NCI-H2196 (cell line): Measurements from ENCODE around the gene ACP6.
"Not testable (repeated sequence)": the region's sequence is repeated elsewhere in the genome, so short reads cannot be mapped to it uniquely, and the experiment has no call there.

Experiments
- DNase-seq: peaks from one replicate; lab custom pipeline; 2025; ENCODE audit not compliant: unreplicated experiment; lab: John Stamatoyannopoulos, UW

Gene ACP6

DNA sequence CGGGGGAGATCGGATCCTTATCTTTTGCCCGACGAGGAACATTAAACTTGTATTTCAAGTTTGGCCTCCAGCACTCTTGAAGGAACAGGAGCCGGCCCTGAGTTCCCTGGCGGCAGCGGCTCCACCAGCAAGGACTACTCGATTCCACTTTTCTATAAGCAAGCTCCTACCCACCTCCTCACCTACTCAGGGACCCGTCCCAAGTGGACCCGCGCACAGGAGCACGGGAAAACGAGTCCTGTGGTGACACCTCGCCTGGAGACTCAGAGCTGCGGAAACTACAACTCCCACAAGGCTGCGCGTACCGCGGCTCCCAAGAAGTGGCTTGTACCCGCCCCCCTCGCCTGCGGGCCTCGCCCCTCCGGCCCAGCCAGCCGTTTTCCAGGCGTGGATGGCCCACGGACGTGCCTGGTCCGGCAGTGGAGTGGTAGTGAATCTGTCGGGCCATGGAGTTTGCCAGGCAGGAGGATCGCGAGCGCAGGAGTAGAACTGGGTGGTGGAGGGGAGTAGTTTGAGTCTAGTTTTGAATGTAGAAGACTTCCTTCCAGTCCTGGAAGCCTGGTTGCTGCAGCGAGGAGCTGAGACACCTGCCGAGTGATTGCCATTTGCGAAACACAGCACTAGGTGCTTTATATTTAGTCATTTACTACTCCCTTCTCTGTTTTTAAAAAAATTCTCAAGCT, at the start of gene ACP6:
Gene ACP6 (minus strand): TSS at position 206 of the 683 bp plus-strand sequence. CDS start 476 bp downstream, outside the sequence.
- peak; percentile 94 for DNase-seq

DNA sequence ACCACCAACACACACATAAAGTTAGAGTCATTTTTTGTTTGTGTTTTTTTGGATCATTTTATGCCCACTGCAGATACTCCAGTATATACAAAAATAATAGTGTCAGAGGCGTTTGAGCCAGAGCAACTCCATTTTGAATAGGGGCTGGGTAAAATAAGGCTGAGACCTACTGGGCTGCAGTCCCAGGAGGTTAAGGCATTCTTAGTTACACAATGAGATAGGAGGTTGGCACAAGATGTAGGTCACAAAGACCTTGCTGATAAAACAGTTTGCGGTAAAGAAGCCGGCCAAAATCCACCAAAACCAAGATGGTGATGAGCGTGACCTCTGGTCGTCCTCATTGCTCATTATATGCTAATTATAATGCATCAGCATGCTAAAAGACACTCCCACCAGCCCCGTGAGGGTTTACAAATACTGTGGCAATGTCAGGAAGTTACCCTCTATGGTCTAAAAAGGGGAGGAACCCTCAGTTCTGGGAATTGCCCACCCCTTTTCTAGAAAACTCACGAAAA, 49.4 kb upstream of the ACP6 start:
- DNase-seq: no peak

DNA sequence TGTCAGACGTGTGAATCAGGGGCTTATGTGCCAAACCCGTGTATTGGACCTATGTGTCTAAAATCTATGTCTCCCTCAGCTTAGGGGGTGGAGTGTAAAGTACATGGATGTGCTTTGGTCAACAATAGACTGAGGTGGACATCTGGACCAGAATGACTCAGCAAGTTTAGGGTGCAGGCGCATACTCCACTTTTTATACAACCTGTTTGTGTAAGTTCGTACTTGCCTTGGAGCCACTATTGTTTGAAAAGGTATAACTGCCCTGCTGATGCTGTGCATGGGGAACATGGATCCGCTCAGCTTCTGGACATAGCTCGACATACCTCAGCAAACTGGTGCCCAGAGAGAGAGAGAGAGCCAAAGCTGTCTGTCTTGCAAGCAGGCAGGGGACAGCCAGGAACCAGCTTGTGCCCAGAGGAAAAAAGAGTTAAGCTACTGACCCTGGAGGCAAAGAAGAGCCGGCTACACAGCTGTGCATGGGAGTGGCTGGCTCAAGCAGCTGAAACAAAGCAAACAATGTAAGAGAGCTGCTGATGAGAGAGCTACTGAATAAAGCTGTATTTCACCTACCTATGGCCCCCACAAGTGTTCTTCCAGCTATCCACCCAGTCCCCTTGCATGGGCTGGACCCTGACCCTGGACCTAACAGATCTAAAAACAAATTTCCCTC, 48.8 kb upstream of the ACP6 start:
- DNase-seq: no peak

DNA sequence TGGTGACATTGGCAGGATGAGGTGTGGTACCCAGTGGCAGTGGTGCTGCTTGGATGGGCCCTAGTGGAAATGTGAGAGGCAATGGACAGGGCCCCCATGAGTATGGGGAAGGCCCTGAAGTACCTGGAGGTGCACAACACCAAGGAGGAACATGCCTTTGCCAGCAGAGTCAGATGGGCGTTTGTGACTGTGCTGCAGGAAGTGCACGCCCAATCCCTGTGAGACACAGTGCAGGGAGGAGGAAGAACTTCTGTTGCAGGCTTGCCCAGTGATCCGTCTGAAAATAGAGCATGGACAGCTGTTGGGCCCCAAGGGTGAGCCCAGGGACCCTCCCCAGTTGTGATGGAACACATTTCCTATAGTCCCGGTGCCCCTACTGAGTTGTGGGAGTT, 47.4 kb upstream of the ACP6 start:
- DNase-seq: no peak

DNA sequence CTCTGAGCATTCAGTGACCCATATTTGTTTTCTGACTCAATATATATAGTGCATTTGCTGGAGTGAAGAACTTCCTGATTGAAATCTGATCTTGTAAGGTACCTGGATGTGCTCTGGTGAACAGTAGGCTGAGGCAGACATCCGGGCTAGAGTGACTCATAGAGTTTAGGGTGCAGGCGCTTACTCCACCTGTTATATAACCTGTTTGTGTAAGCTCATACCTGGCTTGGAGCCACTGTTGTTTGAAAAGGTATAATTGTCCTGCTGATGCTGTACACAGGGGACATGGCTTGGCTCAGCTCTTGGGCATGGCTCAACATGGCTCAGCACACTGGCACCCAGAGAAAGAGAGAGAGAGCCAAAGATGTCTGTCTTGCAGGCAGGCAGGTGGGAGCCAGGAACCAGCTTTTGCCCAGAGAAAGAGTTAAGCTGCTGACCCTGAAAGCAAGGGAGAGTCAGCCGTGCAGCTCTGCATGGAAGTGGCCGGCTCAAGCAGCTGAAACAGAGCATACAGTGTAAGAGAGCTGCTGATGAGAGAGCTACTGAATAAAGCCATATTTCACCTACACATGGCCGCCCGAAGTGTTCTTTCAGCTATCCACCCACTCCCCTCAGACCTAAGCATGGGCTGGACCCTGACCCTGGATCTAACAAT, 46.9 kb upstream of the ACP6 start:
- DNase-seq: no peak

DNA sequence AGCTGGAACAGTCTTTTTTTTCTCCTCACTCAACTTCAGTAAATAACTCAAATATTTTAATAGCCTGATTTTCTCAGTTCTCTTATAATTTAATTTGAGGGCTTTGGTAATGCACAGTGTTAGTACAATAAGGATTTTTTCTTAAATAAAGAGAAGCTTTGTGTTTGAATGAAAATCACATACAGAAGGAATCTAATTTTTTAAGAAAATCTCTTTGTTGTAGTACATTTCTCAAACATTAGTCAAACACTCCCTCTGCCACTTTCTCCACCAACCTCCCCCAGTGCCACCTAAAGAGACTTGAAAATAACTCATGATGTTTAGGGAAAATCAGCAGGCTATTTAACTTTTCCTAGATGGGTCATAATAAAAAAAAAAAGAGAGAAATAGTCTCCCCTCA, 42.3 kb upstream of the ACP6 start:
- DNase-seq: no peak

DNA sequence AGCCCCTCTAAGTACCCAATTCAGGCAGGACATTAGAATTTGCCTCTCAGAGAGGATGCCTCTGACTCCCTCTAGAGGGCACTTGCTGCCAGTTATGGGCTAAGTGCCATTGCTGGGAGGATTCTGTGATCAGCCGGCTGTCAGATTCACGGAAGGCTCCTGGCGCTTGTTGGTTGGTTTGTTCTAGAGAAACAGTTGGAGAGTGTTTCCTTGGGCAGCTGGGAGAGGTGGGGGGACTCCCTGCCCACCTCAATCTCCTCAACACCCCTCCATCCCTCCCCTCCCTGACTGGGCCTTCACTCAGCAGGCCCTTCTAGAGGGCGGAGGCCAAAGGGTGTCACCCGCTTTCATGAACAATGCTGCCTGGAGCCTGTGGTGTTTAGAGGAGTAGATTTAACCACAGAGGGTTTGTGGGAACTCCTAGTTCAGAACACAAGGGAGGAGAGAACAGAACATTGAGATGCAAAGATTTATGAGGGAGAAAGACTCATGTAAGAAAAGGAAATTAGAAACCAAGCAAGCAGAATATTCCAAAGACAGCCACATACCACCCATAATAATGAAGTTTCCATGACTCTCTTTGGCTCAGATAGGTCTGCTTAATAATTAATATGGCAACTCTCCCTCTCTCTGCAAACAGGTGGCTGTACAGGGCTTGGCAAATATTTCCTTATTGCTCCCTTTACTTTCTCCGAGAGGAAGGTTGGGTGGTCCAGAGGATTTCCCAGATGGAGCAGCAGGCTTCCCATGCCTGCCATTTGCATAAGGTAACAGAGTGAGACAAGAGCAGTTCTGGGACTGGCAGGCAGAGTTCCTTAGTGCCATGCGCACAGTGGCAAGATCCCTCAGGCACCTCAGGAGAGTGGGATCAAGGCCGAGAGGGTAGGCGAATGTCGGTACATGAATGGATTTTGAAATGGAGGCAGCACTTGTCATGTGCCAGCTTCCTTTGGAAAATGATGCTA, 30.0 kb upstream of the ACP6 start:
- DNase-seq: peak; percentile 61

DNA sequence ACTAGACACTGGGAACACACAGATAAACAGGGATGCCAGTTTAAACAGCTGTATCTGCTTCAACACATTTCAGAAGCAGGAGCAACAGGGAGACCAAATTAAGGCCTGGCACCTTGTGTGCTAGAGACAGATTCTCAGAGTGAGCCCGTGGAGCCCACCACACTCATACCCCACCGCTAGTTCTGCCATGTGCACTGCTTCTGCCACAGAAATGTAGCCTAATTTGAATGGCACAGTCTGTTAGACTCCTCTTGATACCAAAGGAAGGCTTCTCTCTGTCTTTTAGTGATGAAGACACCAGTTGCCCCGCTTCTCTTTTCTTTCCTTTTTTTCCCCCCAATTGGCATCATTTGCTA, 29.3 kb upstream of the ACP6 start:
- DNase-seq: no peak

DNA sequence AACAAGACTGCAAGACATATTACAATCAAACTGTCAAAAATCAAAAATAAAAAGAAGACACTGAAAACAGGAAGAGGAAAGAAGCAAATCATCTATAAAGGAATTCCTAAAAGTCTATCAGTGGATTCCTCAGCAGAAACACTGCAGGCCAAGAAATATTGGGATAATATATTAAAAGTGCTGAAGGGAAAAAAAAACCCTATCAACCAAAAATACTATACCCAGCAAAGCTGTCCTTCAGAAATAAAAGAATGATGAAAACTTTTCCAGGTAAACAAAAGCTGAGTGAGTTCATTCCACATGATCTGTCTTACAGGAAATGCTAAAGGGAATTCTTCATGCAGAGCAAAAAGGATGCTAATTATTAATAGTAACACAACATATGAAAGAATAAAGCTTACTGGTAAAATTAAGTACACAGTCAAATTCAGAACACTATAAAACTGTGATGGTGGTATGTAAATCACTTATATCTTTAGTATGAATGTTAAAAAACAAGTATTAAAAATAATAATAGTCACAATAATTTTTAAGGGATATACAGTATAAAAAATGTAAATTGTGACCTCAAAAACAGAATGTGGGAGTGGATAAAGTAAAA, 12.9 kb upstream of the ACP6 start:
- no peak for DNase-seq

DNA sequence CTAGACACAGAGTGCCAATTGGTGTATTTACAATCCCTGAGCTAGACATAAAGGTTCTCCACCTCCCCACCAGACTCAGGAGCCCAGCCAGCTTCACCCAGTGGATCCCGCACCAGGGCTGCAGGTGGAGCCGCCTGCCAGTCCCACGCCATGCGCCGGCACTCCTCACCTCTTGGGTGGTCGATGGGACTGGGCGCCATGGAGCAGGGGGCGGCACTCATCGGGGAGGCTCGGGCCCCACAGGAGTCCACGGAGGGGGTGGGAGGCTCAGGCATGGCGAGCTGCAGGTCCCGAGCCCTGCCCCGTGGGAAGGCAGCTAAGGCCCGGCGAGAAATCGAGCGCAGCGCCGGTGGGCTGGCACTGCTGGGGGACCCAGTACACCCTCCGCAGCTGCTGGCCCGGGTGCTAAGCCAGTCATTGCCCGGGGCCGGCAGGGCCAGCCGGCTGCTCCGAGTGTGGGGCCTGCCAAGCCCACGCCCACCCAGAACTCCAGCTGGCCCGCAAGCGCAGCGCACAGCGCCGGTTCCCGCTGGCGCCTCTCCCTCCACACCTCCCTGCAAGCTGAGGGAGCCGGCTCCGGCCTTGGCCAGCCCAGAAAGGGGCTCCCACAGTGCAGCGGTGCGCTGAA, 10.4 kb upstream of the ACP6 start:
- not testable (repeated sequence) for DNase-seq

DNA sequence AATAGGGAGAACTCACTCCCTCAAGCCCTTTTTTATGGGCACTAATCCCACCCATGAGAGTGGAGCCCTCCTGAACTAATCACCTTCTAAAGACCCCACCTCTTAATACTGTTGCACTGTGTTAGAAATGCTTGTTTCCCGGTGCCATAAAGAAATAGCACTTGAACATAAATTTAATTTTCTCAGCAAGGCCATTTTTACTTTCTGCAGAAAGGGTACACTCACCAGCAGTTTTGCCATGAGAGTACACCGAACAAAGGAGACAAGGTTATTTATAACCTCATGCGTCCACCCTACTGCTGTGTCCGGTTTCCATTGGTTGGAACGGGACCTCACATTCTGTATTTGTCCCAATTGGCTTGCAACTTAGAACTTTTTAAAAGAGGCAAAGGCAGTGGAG, 7.4 kb upstream of the ACP6 start:
- DNase-seq: not testable (repeated sequence)

DNA sequence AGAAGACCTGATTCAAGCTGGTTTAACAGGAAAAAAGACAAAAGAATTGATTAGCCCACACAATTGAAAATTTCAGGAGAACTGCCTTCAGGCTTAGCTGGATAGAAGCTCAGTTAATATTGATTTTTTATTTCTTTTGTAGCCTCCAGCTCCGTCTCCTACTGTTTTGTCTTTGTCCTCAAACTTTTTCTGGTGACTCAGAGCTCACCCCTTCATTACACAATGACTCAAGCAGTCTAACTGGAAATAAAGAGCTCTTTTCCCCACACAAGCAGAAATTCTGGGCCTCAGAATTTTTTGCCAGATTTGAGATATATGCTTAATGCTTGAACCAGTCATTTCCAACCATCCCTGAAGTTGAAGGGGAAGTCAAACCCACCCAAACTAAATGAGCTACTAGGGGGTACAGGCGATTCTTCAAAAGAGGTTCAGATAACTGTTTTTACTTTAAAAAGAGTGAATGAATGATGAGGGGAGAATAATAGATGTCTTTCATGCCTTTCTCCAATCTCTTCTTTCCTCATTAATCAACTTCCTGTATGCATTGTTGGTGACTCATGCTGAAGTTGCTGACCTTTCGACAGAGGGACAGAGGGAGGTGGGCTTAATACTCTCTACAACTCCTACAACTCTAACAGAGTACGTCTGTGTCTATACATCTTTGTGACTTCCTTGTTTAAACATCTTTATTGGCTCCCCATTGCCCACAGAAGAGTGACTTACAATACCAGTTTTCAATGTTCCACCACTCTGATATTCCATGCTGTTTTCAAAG, 6.2 kb upstream of the ACP6 start:
- no peak for DNase-seq

DNA sequence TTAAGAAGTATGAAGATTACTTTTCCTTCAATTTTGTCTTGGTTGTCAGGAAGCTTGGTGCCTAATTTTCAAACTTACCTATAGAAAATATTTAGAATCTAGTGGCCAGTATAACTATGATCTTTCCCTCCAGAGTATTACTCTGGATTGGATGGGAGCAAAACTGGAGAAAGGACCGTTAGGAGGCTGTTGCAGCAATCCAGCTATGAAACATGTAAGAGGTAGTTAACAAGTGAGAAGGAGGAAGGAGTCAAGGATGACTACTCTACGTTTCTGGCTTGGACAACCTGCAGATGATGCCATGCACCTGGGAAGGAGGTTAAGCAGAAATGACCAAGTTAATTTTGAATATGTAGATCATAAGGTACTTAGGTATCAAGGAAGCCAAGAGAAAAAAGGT, 3.5 kb upstream of the ACP6 start:
- DNase-seq: no peak

DNA sequence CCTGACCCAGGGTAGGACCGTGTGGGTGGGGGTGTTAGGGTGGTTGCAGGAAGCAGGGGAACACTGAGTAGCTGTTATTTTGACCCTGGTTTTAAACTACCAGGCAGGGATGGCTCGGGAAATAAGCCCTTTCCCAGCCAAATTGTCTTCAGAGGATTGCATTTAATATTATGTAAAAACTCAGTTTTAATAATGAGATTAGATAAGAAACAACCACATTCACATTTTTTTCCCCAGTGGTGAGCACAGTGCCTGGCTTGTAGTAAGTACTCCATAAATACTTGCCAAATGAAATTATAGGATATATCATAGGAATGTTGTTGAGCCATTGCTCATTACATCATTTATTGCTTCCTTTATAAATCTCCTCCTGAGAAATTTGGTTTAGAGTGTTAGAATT, 3.1 kb upstream of the ACP6 start:
- DNase-seq: no peak

DNA sequence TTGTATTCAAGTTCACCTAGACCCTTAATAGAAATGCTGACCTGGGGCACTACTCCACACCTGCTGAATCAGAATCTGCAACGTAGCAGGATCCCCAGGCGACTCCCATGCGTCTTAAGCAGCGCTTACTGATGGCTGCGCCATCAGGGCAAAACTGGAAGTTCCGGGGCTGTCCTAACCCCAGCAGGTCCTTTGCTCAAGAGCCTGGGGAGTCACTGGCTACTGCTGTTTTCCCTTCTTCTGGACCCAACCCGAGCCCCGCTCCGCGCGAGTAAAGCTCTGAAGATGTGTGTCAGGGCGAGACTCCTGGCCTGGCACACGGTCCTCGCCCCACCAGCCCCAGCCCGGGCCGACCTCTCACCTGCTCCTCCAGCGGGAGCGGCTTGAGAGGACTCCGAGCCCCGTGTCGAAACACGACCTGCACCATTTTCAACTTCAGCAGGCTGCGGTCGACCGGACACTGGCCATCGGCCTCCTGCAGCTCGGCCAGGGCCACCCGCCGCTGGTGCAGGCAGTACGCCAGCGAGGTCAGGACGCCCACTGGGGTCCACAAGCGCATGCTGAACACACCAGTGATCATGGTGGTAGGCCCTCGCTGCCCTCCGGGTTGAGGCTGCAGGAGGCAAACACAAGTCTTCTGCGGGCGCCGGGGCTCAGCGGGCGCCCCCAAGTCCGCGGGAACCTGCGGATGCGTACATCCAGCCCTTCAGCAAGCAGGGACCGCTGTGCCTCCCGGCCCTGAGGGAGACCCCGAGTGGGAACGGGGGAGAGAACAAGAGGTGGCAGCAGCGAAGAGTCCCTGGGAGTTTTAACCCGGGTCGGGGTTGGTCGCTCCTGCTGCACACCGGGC, 630 bp downstream of the ACP6 start:
- peak; percentile 14 for DNase-seq

DNA sequence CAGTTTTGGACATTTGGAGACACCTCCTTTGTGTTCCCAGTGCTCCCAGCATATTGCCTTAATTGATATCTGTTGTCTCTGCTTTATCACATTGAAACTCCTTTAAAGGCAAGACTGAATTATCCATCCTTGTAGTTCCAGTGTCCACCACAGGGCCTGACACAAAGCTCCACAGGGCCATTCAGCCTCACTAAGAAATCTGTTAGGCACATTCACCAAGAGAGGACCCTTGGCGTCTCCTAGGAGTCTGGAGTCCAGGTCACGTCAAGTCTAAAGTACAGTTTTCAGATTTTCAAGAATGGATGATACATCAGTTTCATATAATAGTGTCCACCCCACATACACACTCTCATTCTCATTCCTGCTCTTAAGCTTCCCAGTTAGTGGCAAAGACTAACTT, 4.8 kb downstream of the ACP6 start:
- no peak for DNase-seq

DNA sequence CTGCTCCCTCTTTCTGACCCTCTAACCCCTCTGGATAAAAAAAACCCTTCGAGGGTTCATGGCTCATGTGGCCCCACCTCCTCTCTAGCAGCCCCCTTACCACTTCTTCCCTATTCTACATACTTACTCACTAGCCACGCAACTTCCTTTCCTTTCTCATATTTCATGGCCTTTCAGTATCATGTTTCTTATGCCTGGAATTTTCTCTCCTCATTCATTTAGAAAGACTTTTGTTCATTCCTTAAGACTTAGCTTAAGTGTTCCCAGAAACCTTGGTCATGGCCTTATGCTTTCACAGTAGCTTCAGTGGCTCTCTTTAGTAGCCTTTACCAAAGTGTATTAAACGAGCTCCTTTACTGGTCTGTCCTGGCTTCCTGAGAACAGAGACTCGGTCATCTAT, 6.1 kb downstream of the ACP6 start:
- DNase-seq: no peak

DNA sequence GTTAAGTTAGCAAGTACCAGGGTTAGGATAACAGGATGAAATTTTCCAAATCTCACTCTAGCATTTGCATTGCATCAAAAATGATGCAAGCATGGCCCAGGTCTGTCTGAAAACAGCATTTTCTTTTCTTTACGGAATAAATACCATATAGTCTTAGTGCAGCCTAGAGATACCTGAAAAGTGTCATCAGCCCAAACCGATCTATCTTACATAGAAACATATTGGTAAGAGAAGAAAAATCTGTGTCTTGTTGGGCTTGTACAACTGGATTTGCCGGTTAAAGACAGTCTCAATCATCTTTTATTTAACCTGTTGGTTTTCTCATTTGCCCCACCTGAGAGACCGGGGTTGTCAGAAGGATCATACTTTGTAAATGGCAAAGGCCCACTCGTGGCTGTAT, 15.8 kb downstream of the ACP6 start:
- no peak for DNase-seq

DNA sequence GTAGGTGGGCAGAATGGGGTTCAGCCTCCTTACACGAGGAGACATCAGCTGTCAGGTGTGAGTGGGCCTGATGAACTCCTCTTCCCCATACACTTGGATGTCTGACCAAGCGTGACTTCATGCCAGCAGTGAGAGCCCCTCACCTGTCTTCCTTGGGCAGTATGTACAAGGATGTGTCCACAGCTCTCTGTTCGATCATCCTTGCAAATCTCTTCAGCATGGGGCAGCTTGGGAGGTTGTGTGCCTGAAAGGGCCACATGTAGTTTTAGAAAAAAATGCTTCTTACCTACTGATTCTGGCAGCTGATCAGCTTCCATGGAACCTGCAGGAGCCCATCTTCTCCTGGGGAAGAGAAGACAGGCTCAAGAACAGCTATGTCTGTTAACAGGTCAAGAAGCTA, 18.0 kb downstream of the ACP6 start:
- DNase-seq: no peak
